PC-9 (cell line): ENCODE results near the gene GPR146.

Experiments
- EZH2 ChIP-seq: fragments of 200-600 bp; sonication (generic); IDR thresholded peaks from 2 replicates; pipeline ENCODE4 v1.8.0; 2017; ENCODE audit warnings: antibody characterized with exemption, low read depth
- TF ChIP-seq, protein P1 (sequence below): fragments of 200-600 bp; sonication (generic); conservative IDR thresholded peaks from 2 replicates; pipeline ENCODE4 v1.6.1; 2017; ENCODE audit warnings: mixed run types, antibody characterized with exemption, mild to moderate bottlenecking, moderate library complexity

DNA sequence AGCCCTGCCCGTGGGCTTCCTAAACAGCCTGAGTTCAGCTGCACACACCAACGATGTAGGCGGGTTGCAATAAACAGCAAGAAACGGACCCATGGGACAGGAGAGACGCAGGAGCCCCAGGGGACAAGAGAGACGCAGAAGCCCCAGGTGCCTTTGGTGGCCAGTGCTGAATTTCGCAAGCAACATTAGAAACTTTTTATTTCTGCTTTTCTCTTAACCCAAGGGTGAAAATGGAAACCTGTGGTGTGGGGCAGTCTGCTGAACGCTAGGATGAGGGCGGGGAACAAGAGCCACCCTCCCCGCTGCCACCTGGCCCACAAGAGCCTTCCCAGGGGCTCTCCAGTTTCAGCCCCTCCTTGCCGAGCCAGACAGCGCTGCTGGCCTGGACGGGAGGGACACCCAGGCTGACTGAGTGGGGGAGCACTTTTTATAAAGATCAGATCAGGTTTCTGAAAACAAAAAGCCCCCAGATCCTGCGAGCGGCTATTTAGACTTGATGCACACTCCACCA lies 20.0 kb upstream of the GPR146 start:
- TF ChIP-seq, protein P1, sequence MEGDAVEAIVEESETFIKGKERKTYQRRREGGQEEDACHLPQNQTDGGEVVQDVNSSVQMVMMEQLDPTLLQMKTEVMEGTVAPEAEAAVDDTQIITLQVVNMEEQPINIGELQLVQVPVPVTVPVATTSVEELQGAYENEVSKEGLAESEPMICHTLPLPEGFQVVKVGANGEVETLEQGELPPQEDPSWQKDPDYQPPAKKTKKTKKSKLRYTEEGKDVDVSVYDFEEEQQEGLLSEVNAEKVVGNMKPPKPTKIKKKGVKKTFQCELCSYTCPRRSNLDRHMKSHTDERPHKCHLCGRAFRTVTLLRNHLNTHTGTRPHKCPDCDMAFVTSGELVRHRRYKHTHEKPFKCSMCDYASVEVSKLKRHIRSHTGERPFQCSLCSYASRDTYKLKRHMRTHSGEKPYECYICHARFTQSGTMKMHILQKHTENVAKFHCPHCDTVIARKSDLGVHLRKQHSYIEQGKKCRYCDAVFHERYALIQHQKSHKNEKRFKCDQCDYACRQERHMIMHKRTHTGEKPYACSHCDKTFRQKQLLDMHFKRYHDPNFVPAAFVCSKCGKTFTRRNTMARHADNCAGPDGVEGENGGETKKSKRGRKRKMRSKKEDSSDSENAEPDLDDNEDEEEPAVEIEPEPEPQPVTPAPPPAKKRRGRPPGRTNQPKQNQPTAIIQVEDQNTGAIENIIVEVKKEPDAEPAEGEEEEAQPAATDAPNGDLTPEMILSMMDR, result no peak
- TF ChIP-seq EZH2, result no peak
